Hepatocyte (in vitro differentiated cells): ENCODE measurements around the gene LCE1B. TPM values are rescaled to one million over a fixed set of nuclear protein-coding genes. Genes with fewer than 3 reads are reported as not detected.

Experiments used
- DNase-seq: peaks from one replicate; pipeline ENCODE4 v3.0.0-alpha.2; 2016; ENCODE audit warnings: low spot score
- H2AFZ ChIP-seq: fragments of 200-600 bp; sonication (generic); 2 replicates; pipeline ENCODE4 v1.6.0; 2016; ENCODE audit warnings: antibody characterized with exemption, mild to moderate bottlenecking
- H3K27ac ChIP-seq: fragments of 200-600 bp; sonication (generic); 2 replicates; pipeline ENCODE4 v1.5.1; 2016; ENCODE audit warnings: mild to moderate bottlenecking
- H3K27me3 ChIP-seq: fragments of 200-600 bp; sonication (generic); 2 replicates; pipeline ENCODE4 v1.6.1; 2016
- H3K36me3 ChIP-seq: fragments of 200-600 bp; sonication (generic); replicated peaks from 2 replicates; pipeline ENCODE4 v1.5.1; 2016; ENCODE audit warnings: low read depth; ENCODE audit not compliant: insufficient read depth
- H3K4me1 ChIP-seq: fragments of 200-600 bp; sonication (generic); 2 replicates; pipeline ENCODE4 v1.5.1; 2016; ENCODE audit warnings: mild to moderate bottlenecking, moderate library complexity; ENCODE audit not compliant: insufficient read depth
- H3K4me2 ChIP-seq: fragments of 200-600 bp; sonication (generic); 2 replicates; pipeline ENCODE4 v1.6.0; 2016
- H3K4me3 ChIP-seq: fragments of 200-600 bp; sonication (generic); 2 replicates; pipeline ENCODE4 v1.5.1; 2016; ENCODE audit warnings: mild to moderate bottlenecking
- H3K79me2 ChIP-seq: fragments of 200-600 bp; sonication (generic); 2 replicates; pipeline ENCODE4 v1.6.0; 2017; ENCODE audit warnings: mild to moderate bottlenecking
- H3K9me2 ChIP-seq: fragments of 200-600 bp; sonication (generic); replicated peaks from 2 replicates; pipeline ENCODE4 v1.6.0; 2017; ENCODE audit warnings: mild to moderate bottlenecking; ENCODE audit not compliant: insufficient read depth
- H3K9me3 ChIP-seq: fragments of 200-600 bp; sonication (generic); 2 replicates; pipeline ENCODE4 v1.5.1; 2016; ENCODE audit warnings: low read depth, mild to moderate bottlenecking
- H4K20me1 ChIP-seq: fragments of 200-600 bp; sonication (generic); 2 replicates; pipeline ENCODE4 v1.6.0; 2016; ENCODE audit warnings: mild to moderate bottlenecking; ENCODE audit not compliant: insufficient read depth, poor library complexity, severe bottlenecking
- CTCF ChIP-seq: fragments of 200-600 bp; sonication (generic); IDR thresholded peaks from 2 replicates; pipeline ENCODE4 v1.5.1; 2016; ENCODE audit warnings: antibody characterized with exemption, mild to moderate bottlenecking; ENCODE audit not compliant: poor library complexity
- EZH2 ChIP-seq: fragments of 200-600 bp; sonication (generic); IDR thresholded peaks from 2 replicates; pipeline ENCODE4 v1.6.1; 2016; ENCODE audit warnings: antibody characterized with exemption, mild to moderate bottlenecking, borderline replicate concordance
- EZH2phosphoT487 ChIP-seq: fragments of 200-600 bp; sonication (generic); IDR thresholded peaks from one replicate; pipeline ENCODE4 v1.6.1; 2018; ENCODE audit warnings: antibody characterized with exemption, mild to moderate bottlenecking, low read depth, moderate library complexity; ENCODE audit not compliant: unreplicated experiment, severe bottlenecking
- WGBS: methylation state at CpG from one replicate; pipeline ENCODE4 v1.1.6; 2016; ENCODE audit warnings: low lambda C conversion rate; ENCODE audit errors: missing lambda C conversion rate; 5-methylcytosine and 5-hydroxymethylcytosine counted together
- polyA plus RNA-seq: library from polyadenylated mRNA; unstranded; fragments of >200 nt; fragmentation: Nextera tagmentation; extraction: Ambion mirVana; gene quantifications from 2 replicates; pipeline ENCODE4 v1.2.1, GENCODE V29; 2016
- total RNA-seq: library from RNA; depleted of rRNA; stranded (reverse); fragments of >200 nt; gene quantifications from 2 replicates; pipeline ENCODE4 v1.2.3, GENCODE V29; 2014

Gene LCE1B
- total and polyA plus RNA-seq, 2 experiments from 2014 or later, result not detected

- Histone ChIP-seq H2AFZ (no peak overlapping the region), H3K4me2 (no peak overlapping the region), H3K9me2 (no peaks in the 10 kb centered on the region), H3K36me3 (no peaks in the 10 kb centered on the region), H4K20me1 (no peaks in the 10 kb centered on the region), H3K9me3 (no peaks in the 10 kb centered on the region), H3K4me3 (no peak overlapping the region), H3K27me3 (no peaks in the 10 kb centered on the region), H3K79me2 (no peaks in the 10 kb centered on the region), H3K4me1 (no peaks in the 10 kb centered on the region), H3K27ac (no peak overlapping the region)
- 52% methylated on average over 2 of the region's 2 CpGs for WGBS
- DNase-seq, result no peak
- TF ChIP-seq EZH2 (no peak), CTCF (no peak), EZH2phosphoT487 (no peak)
Measured at GRCh38 chr1:152811050-152811449, 721 bp upstream of the LCE1B start.

- Histone ChIP-seq H3K9me2 (no peaks in the 10 kb centered on the region), H3K27me3 (no peaks in the 10 kb centered on the region), H3K4me3 (no peak overlapping the region), H3K27ac (no peak overlapping the region), H3K36me3 (no peaks in the 10 kb centered on the region), H4K20me1 (no peaks in the 10 kb centered on the region), H3K4me1 (no peaks in the 10 kb centered on the region), H2AFZ (no peak overlapping the region), H3K9me3 (no peaks in the 10 kb centered on the region), H3K4me2 (no peak overlapping the region), H3K79me2 (no peaks in the 10 kb centered on the region)
- TF ChIP-seq EZH2 (no peak), EZH2phosphoT487 (no peak), CTCF (no peak)
- DNase-seq, result no peak
- 70% methylated on average over 6 of the region's 6 CpGs for WGBS
Measured at GRCh38 chr1:152817309-152817708, 5.5 kb downstream of the LCE1B start.

- H3K36me3 ChIP-seq, result no peaks in the 10 kb centered on the region
- H3K9me3 ChIP-seq, result no peaks in the 10 kb centered on the region
- no peak overlapping the region for H3K27ac ChIP-seq
- H3K4me3 ChIP-seq, result no peak overlapping the region
- WGBS, result 28% methylated on average over 5 of the region's 5 CpGs
- H3K27me3 ChIP-seq, result no peaks in the 10 kb centered on the region
- H3K9me2 ChIP-seq, result no peaks in the 10 kb centered on the region
- no peaks in the 10 kb centered on the region for H3K4me1 ChIP-seq
- DNase-seq, result no peak
- H2AFZ ChIP-seq, result no peak overlapping the region
- no peaks in the 10 kb centered on the region for H4K20me1 ChIP-seq
- H3K4me2 ChIP-seq, result no peak overlapping the region
- no peaks in the 10 kb centered on the region for H3K79me2 ChIP-seq
- TF ChIP-seq EZH2, result no peak
- TF ChIP-seq CTCF, result no peak
- TF ChIP-seq EZH2phosphoT487, result no peak
Measured at GRCh38 chr1:152823294-152823693, 11.5 kb downstream of the LCE1B start.

- H3K4me2 ChIP-seq, result no peak overlapping the region
- H3K9me3 ChIP-seq, result no peaks in the 10 kb centered on the region
- no peak overlapping the region for H2AFZ ChIP-seq
- H3K79me2 ChIP-seq, result no peaks in the 10 kb centered on the region
- no peak overlapping the region for H3K4me3 ChIP-seq
- TF ChIP-seq EZH2 (no peak), EZH2phosphoT487 (no peak), CTCF (no peak)
- no peaks in the 10 kb centered on the region for H3K9me2 ChIP-seq
- DNase-seq, result no peak
- H3K27me3 ChIP-seq, result no peaks in the 10 kb centered on the region
- H4K20me1 ChIP-seq, result no peaks in the 10 kb centered on the region
- no peaks in the 10 kb centered on the region for H3K36me3 ChIP-seq
- no peak overlapping the region for H3K27ac ChIP-seq
- H3K4me1 ChIP-seq, result no peaks in the 10 kb centered on the region
Measured at GRCh38 chr1:152824964-152825363, 13.2 kb downstream of the LCE1B start.
